K562 (cell line): ENCODE results near the gene SHISA6. TPM values are rescaled to one million over a fixed set of nuclear protein-coding genes. Genes with fewer than 3 reads are reported as not detected.

Source experiments
- ATAC-seq: fragments of 200-7000 bp; cut with Tn5 transposase; 3 replicates; pipeline ENCODE4 v1.9.1; 2020; ENCODE audit warnings: moderate library complexity
- BruUV-seq: library from RNA; stranded (reverse); fragments of 400-500 nt; replicated peaks from 2 replicates; lab custom pipeline; 2021; lab: Mats Ljungman, UMichigan
- CTCF ChIA-PET: fragments of 300-600 bp; formaldehyde crosslinking; extraction: SDS; loops from one replicate; lab custom pipeline; 2021; ENCODE audit warnings: low intra/inter-chr PET ratio; lab: Yijun Ruan, JAX
- POLR2A ChIA-PET: fragments of 300-600, 350-650 bp; sonication (Branson Sonifier 250); formaldehyde crosslinking; extraction: SDS; loops from one replicate; lab custom pipeline; 2021; ENCODE audit warnings: antibody characterized with exemption, inconsistent platforms; lab: Yijun Ruan, JAX
- DNase-seq, 4 experiments: peaks; one replicate each; pipeline versions ENCODE4 v3.0.0 to v3.0.0-alpha.2; 2011 to 2018; ENCODE audit warnings: low spot score in 3 of 4, mixed read lengths in 3 of 4; ENCODE audit errors: extremely low read depth in 1 of 4
- FAIRE-seq: peaks from 2 replicates; lab custom pipeline; 2011; peaks lifted over from hg19 to GRCh38; lab: Jason Lieb, UNC
- H2AFZ ChIP-seq: 2 replicates; pipeline ENCODE4 v1.6.0; 2011; ENCODE audit warnings: low read depth, low read length, control low read depth, inconsistent platforms
- H3K27ac ChIP-seq: fragments of 200-600 bp; 3 replicates; pipeline ENCODE4 v1.8.0; 2011; ENCODE audit warnings: low read depth, mild to moderate bottlenecking, control low read depth, inconsistent platforms, low read length, moderate library complexity, mixed read lengths; ENCODE audit errors: extremely low read depth
- H3K27me3 ChIP-seq, 2 experiments: fragments of 300-600 bp in 1 of 2; 2 replicates in 1 of 2; 3 replicates in 1 of 2; pipeline versions ENCODE4 v1.6.0 to v1.8.0; 2011; ENCODE audit warnings: inconsistent platforms in 2 of 2, low read length in 2 of 2, mild to moderate bottlenecking in 1 of 2, mixed read lengths in 1 of 2, moderate library complexity in 1 of 2; ENCODE audit not compliant: control insufficient read depth in 2 of 2, insufficient read depth in 2 of 2
- H3K36me3 ChIP-seq: fragments of 300-600 bp; 3 replicates; pipeline ENCODE4 v1.8.0; 2011; ENCODE audit warnings: mild to moderate bottlenecking, low read length, inconsistent platforms; ENCODE audit not compliant: control insufficient read depth, insufficient read depth
- H3K4me1 ChIP-seq, 2 experiments: fragments of 200-600 bp in 1 of 2; replicated peaks in 1 of 2; 2 replicates in 1 of 2; 3 replicates in 1 of 2; pipeline versions ENCODE4 v1.5.1 to v1.8.0; 2011; ENCODE audit warnings: inconsistent platforms in 2 of 2, low read length in 2 of 2, mild to moderate bottlenecking in 1 of 2, mixed read lengths in 1 of 2, moderate library complexity in 1 of 2; ENCODE audit not compliant: control insufficient read depth in 2 of 2, insufficient read depth in 2 of 2
- H3K4me2 ChIP-seq: 2 replicates; pipeline ENCODE4 v1.6.1; 2011; ENCODE audit warnings: low read length, control low read depth, inconsistent platforms, mixed read lengths; ENCODE audit not compliant: insufficient read depth
- H3K4me3 ChIP-seq: fragments of 200-600 bp; sonication (generic), shearing (Covaris generic); 2 replicates; pipeline ENCODE4 v1.5.1; 2016; ENCODE audit warnings: control low read depth, inconsistent platforms
- H3K79me2 ChIP-seq: fragments of 200-600 bp; 3 replicates; pipeline ENCODE4 v1.8.0; 2011; ENCODE audit warnings: low read length, inconsistent platforms; ENCODE audit not compliant: control insufficient read depth, insufficient read depth
- H3K9ac ChIP-seq, 2 experiments: 2 replicates each; pipeline versions ENCODE4 v1.6.0 to v1.6.1; 2011; ENCODE audit warnings: low read depth in 2 of 2, low read length in 2 of 2, control low read depth in 1 of 2, inconsistent platforms in 1 of 2, mild to moderate bottlenecking in 1 of 2, mixed read lengths in 1 of 2; ENCODE audit not compliant: insufficient read depth in 1 of 2
- H3K9me1 ChIP-seq: one replicate; pipeline ENCODE4 v1.6.0; 2011; ENCODE audit warnings: inconsistent platforms, mild to moderate bottlenecking, low read length, moderate library complexity; ENCODE audit not compliant: control insufficient read depth, insufficient read depth
- H3K9me3 ChIP-seq: replicated peaks from 2 replicates; pipeline ENCODE4 v1.5.1; 2011; ENCODE audit warnings: low read depth, low read length, inconsistent platforms; ENCODE audit not compliant: control insufficient read depth, insufficient read depth
- H4K20me1 ChIP-seq: replicated peaks from 2 replicates; pipeline ENCODE4 v1.6.1; 2011; ENCODE audit warnings: low read length, inconsistent platforms, mixed read lengths; ENCODE audit not compliant: control insufficient read depth, insufficient read depth
- CBX2 ChIP-seq: fragments of 200-600 bp; sonication (generic); IDR thresholded peaks from one replicate; pipeline ENCODE4 v1.6.1; 2012; ENCODE audit warnings: mild to moderate bottlenecking, low read length, inconsistent platforms; ENCODE audit not compliant: insufficient read depth, poor library complexity, severe bottlenecking
- CREBBP ChIP-seq: IDR thresholded peaks from one replicate; pipeline ENCODE4 v1.6.1; 2012; ENCODE audit warnings: low read depth, mild to moderate bottlenecking, control low read depth, inconsistent platforms, low read length
- FOS ChIP-seq: IDR thresholded peaks from 3 replicates; pipeline ENCODE4 v1.6.1; 2011; ENCODE audit not compliant: insufficient read length; ENCODE audit errors: extremely low read depth
- GTF2B ChIP-seq: IDR thresholded peaks from 2 replicates; pipeline ENCODE4 v1.6.1; 2011; ENCODE audit not compliant: insufficient read length; ENCODE audit errors: extremely low read depth
- RBM34 ChIP-seq: fragments of 200-400 bp; formaldehyde crosslinking; IDR thresholded peaks from 2 replicates; pipeline ENCODE4 v1.6.1; 2018; ENCODE audit warnings: low read length, borderline replicate concordance; ENCODE audit not compliant: insufficient read depth
- ZNF184 ChIP-seq: sonication (generic); formaldehyde crosslinking; IDR thresholded peaks from 2 replicates; pipeline ENCODE4 v1.5.0; 2020; ENCODE audit warnings: missing genetic modification reagents
- ZNF830 ChIP-seq: fragments of 250-450 bp; sonication (Bioruptor Pico); IDR thresholded peaks from 2 replicates; pipeline ENCODE4 v1.5.0; 2021; ENCODE audit warnings: mild to moderate bottlenecking
- ZZZ3 ChIP-seq: fragments of 450-650 bp; IDR thresholded peaks from 2 replicates; pipeline ENCODE4 v1.6.1; 2016; ENCODE audit warnings: antibody characterized with exemption, mild to moderate bottlenecking, moderate library complexity
- WGBS: fragments of 100-300 bp; shearing (Covaris generic); methylation state at CpG from one replicate; pipeline ENCODE4 v1.1.6; 2016; ENCODE audit warnings: low coverage, mixed read lengths; ENCODE audit not compliant: insufficient coverage; ENCODE audit errors: missing lambda C conversion rate; 5-methylcytosine and 5-hydroxymethylcytosine counted together
- in situ Hi-C: fragments of 300-500 bp; cut with MboI; formaldehyde crosslinking; loops from 4 replicates; pipeline ENCODE4 v1.15.0; 2018; ENCODE audit warnings: inconsistent platforms, mixed read lengths
- intact Hi-C: fragments of 100-400 bp; cut with micrococcal nuclease; formaldehyde crosslinking; loops from 2 replicates; pipeline ENCODE4 v1.14.2; 2022
- polyA plus RNA-seq, 8 experiments: library from polyadenylated mRNA; depleted of rRNA in 4 of 8; stranded (reverse) in 5 of 8; unstranded in 3 of 8; fragments of >200 nt; fragmentation: Nextera tagmentation in 2 of 8; fragmentation: Illumina TruSeq in 1 of 8; extraction: Ambion mirVana in 2 of 8; extraction: Trizol in 1 of 8; gene quantifications; 2 replicates each; pipeline versions ENCODE4 v1.2.1 to v1.2.3, GENCODE V29; 2011 to 2014; ENCODE audit warnings: inconsistent platforms in 1 of 8, missing spikeins in 1 of 8
- total RNA-seq, 7 experiments: library from RNA; depleted of rRNA in 6 of 7; stranded (reverse); fragments of >200 nt in 6 of 7; fragmentation: Illumina TruSeq in 2 of 7; extraction: Trizol in 2 of 7; gene quantifications; 2 replicates each; pipeline versions ENCODE4 v1.2.1 to v1.2.3, GENCODE V29; 2011 to 2021; ENCODE audit warnings: low replicate concordance in 1 of 7

SHISA6 gene
- total and polyA plus RNA-seq, 9 of the 15 experiments (the other 6 are each of a cell fraction or from before 2014, with no cell fraction given) = not detected

- Histone ChIP-seq H3K9me3 (no peaks in the 10 kb centered on the region), H3K36me3 (no peaks in the 10 kb centered on the region), H2AFZ (no peak overlapping the region), H3K4me3 (no peak overlapping the region), H3K27me3 (no peaks in the 10 kb centered on the region), H4K20me1 (no peaks in the 10 kb centered on the region), H3K9me1 (no peaks in the 10 kb centered on the region), H3K4me2 (no peak overlapping the region), H3K4me1 (no peaks in the 10 kb centered on the region), H3K27ac (no peak overlapping the region), H3K79me2 (no peaks in the 10 kb centered on the region), H3K9ac (no peak overlapping the region)
- POLR2A ChIA-PET = no interaction called here
- BruUV-seq = no TSS peak
- CTCF ChIA-PET = no interaction called here
- ATAC-seq (no peak), FAIRE-seq (no peak), DNase-seq (no peak)
- in situ Hi-C loops = no loop called here
- 0% methylated on average over 7 of the region's 7 CpGs for WGBS
- intact Hi-C loops = no loop called here
- TF ChIP-seq RBM34 (no peak), ZZZ3 (no peak), FOS (no peak), CREBBP (no peak), GTF2B (no peak), CBX2 (no peak), ZNF184 (CRISPR knock-in tag) (no peak), ZNF830 (CRISPR knock-in tag) (no peak)
These were observed 139.7 kb downstream of the SHISA6 start for GRCh38 chr17:11380761-11381160.
